GM18873 (cell line): ENCODE measurements around the gene ANKRD55.
A peak's percentile ranks its signal among the peaks of the same experiment; 100 is the strongest.
"Not testable (repeated sequence)": the region's sequence is repeated elsewhere in the genome, so short reads cannot be mapped to it uniquely, and the experiment has no call there.

ENCODE experiments used
- ATAC-seq: cut with Tn5 transposase; IDR thresholded peaks from one replicate; pipeline ENCODE4 v1.9.1; 2021; ENCODE audit warnings: mild to moderate bottlenecking, moderate library complexity, moderate number of reproducible peaks; ENCODE audit not compliant: unreplicated experiment, low FRiP score

ANKRD55 gene

GRCh38 chr5:56211298-56211865, 21.7 kb downstream of the ANKRD55 start:
- no peak for ATAC-seq

- ATAC-seq: no peak
Observed at GRCh38 chr5:56208681-56209080, 24.4 kb downstream of the ANKRD55 start.

DNA sequence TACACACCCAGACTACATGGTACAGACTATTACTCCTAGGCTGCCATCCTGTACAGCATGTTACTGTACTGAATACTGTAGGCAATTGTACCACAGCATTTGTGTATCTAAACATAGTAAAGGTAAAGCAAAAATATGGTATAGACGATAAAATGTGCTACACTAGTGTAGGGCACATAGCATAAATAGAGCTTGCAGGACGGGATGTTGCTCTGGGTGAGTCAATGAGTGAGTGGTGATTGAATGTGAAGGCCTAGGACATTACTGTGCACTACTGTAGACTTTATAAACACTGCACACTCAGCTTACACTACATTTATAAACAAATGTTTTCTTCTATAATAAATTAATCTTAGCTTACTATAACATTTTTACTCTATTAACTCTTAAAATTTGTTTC, 25.6 kb downstream of the ANKRD55 start:
- no peak for ATAC-seq

- no peak for ATAC-seq
Observed at GRCh38 chr5:56206126-56206910, 26.8 kb downstream of the ANKRD55 start.

GRCh38 chr5:56203936-56204335, 29.2 kb downstream of the ANKRD55 start:
- ATAC-seq: not testable (repeated sequence)

DNA sequence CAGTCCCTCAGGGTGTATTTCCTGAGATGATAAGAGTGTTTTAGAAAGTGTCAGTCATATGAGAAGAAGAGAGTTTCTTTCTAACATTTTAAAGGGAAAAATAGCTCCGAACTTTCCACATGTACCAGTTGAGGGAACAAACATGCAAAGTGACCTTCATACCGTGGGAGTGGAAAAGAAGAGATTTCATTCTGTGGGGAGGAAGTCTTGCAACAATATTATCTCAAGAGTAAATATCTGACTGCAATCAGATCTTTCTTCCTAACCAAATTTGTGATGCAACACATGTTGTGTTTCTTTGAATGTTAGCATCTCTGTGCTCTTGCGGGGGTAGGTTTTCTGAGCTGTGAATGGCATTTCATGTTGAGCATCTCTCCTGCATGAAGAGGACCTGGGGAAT, 30.6 kb downstream of the ANKRD55 start:
- no peak for ATAC-seq

- ATAC-seq: not testable (repeated sequence)
Observed at GRCh38 chr5:56201762-56202261, 31.3 kb downstream of the ANKRD55 start.

GRCh38 chr5:56200971-56201666, 32.0 kb downstream of the ANKRD55 start:
- ATAC-seq: peak; percentile 94

DNA sequence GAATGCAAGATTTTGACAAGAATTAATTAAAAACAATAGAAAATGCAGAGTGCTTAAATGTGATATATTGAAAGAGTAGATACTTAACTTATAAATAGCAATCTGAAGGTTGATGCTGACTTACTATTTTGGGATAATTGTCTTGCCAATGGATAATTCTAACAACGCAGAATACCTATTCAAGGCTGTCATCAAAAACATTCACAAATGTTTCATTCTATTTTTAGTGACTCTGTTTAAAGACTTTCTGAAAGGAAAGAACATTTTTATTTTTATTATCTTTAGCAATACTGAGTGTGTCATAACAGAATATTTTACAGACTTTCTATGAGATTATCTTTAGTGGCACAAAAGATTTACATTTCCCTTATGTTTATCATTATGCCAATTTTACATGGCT, 38.1 kb downstream of the ANKRD55 start:
- ATAC-seq: no peak

GRCh38 chr5:56192246-56192645, 40.9 kb downstream of the ANKRD55 start:
- ATAC-seq: no peak

- ATAC-seq: no peak
Observed at GRCh38 chr5:56191656-56192055, 41.5 kb downstream of the ANKRD55 start.

DNA sequence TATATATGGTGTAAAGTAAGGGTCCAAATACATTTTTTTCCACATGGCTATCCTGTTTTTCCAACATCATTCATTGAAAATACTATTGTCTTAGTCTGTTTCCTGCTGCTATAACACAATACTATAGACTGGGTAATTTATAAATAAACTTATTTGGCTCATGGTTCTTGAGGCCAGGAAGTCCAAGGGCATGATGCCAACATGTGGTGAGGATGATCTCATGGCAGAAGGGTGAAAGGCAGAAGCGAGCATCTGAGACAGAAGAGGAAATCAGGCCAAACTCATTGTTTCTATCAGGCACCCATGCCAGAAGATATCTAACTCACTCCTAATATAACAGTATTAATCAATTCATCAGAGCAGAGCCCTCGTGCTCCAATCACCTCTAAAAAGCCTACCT, 42.6 kb downstream of the ANKRD55 start:
- no peak for ATAC-seq

DNA sequence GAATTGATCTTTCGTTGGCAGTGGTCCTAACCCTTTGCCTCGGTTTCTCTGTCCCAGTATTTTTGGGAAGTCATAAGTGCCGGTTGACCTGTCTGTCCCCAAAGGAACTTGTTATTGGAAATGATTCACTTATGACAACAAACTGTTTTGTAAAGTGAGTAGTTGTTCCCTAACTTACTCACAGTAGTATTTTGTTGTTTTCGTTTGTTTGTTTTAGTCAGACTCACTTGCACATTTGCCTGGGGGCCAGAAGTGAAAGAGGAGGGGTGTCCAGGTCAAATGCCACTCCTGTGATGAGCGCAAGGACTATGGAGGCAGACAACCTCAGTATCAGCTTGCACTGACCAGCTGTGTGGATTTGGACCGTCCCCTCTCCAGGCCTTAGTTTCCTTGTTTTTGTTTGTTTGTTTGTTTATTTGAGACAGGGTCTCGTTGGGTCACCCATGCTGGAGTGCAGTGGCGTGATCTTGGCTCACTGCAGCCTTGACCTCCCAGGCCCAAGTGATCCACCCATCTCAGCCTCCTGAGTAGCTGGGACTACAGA, 47.3 kb downstream of the ANKRD55 start:
- no peak for ATAC-seq

DNA sequence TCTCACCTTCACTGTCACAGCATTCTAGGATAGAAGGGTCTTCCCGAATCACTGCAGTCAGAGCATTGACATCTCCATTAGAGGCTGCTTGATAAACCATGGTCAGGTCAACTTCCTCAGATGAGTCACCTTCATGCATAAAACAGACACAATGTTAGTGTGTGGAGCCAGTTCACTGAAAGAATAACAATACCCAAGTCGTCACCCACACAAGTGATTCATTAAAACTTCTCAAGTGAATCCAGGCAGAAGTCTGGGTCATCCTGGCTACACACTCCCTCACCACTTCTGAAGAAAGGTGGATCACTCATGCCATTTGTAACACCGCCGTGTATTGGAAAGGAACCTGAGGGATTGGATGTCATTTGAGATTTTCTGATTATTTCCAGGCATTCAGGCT, 49.6 kb downstream of the ANKRD55 start:
- no peak for ATAC-seq

GRCh38 chr5:56179442-56179841, 53.7 kb downstream of the ANKRD55 start:
- ATAC-seq: no peak

- no peak for ATAC-seq
Observed at GRCh38 chr5:56178823-56179222, 54.3 kb downstream of the ANKRD55 start.

DNA sequence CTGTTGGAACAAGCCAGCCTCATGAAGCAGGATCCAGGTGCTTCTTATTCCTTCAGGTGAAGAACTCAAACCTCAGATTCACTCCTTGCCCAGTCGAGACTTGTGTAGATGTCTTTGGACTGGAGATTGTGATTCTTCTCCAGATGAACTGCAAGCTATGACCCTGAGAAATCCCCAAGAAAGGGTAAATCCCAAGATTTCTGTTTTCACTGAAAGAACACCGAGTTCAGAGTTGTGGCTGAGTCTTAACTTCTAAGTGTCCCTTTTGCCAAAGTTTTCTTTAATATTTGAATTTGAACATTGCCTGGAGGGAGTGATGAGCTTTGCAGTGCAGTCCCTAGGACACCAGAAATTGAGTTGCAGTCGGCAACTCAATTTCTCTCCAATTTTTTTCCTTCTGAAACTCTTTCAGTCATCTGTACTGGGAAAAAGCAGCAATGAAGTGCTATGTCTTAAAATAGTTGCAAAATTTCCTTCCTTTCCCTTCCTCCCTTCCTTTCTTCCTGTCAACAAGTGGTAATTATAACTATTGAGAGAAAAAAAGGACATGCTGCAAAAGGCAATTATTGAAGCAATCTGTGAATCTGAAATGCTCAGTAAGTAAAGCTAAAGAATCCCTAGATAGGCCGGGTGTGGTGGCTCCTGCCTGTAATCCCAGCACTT, 56.1 kb downstream of the ANKRD55 start:
- ATAC-seq: no peak

DNA sequence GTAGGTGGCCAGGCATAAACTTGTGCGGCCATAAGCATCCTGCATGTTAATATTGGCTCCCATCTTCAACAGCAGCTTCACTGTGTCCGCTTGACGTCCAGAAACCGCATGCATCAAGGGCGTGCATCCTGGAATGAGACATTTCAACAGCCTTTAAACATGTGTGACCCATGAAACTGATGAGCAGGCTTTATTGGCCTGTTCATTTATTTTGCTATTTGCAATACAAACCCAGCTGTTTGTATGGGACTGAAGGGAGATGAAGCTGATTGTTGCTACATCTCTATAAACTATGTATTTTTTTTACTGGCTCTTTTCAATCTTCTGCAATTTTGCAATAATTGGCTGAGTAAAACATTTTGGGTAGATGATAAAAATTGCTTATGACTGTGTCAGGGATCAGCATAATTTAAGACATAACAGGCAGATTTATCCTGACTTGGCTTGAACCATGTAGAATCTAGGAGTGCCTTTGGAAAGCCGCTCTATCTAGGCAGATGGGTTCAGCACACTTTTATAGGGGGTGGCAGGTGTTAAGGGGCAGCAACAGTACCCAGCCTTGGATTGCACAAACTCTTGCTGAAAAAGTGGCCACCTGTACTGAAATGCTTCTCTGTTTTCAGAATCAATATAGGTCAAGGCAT, 56.9 kb downstream of the ANKRD55 start:
- no peak for ATAC-seq

- ATAC-seq: no peak
Observed at GRCh38 chr5:56175488-56175887, 57.6 kb downstream of the ANKRD55 start.

GRCh38 chr5:56175021-56175420, 58.1 kb downstream of the ANKRD55 start:
- ATAC-seq: no peak
